Measurements from ENCODE around the gene KCNQ2.
"Not testable (repeated sequence)": the region's sequence is repeated elsewhere in the genome, so short reads cannot be mapped to it uniquely, and the experiment has no call there.

Gene KCNQ2

GRCh38 chr20:63488315-63489251 lies 16.1 kb upstream of the KCNQ2 start:
- DNase-seq, result no peak

- no peak for DNase-seq
Measured at GRCh38 chr20:63487781-63488241, 15.4 kb upstream of the KCNQ2 start.

GRCh38 chr20:63487116-63487764 lies 14.8 kb upstream of the KCNQ2 start:
- DNase-seq, result no peak

- DNase-seq, result no peak
Measured at GRCh38 chr20:63486300-63486855, 13.9 kb upstream of the KCNQ2 start.

GRCh38 chr20:63484651-63485403 lies 12.4 kb upstream of the KCNQ2 start:
- DNase-seq, result no peak

DNA sequence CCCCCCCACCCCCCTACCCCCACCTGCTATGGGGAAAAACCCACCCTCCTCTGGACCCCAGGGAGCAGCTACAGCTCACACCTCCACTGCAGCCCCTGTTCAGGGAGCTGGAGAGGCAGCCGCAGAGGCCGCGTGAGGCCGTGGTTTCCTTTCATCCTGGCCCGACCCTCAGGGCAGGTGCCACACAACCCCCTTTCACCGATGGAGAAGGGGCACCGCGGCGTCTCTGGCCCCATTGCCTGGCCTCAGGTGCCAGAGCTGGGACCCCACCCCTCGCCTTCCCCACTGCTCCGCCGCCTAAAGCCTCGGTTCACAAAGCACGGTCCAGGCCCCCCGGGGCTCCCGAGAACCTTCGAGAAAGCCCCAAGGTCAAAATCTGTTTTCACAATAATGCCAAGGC lies 11.8 kb upstream of the KCNQ2 start:
- DNase-seq, result no peak

DNA sequence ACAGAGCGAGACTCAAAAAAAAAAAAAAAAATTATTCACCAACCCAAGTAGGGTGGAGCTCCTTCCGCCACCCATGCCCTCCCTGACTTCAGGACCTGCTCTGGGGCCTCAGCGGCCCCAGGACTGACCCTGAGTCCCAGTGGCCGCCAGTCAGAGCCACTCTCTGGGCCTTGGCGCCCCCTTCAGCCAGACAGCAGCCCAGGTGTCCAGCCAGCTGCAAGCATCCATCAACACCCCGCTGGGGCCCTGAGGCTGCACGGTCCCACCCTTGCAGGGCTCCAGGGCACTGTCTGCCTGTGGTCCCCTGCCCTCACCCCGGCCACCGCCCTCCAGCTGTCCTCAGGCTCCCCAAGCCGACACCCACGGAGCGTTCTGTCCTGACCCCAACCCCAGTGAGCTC lies 11.4 kb upstream of the KCNQ2 start:
- DNase-seq, result no peak

GRCh38 chr20:63482021-63482587 lies 9.6 kb upstream of the KCNQ2 start:
- DNase-seq, result no peak

- no peak for DNase-seq
Measured at GRCh38 chr20:63481503-63481902, 9.0 kb upstream of the KCNQ2 start.

GRCh38 chr20:63479695-63480419 lies 7.4 kb upstream of the KCNQ2 start:
- not testable (repeated sequence) for DNase-seq

DNA sequence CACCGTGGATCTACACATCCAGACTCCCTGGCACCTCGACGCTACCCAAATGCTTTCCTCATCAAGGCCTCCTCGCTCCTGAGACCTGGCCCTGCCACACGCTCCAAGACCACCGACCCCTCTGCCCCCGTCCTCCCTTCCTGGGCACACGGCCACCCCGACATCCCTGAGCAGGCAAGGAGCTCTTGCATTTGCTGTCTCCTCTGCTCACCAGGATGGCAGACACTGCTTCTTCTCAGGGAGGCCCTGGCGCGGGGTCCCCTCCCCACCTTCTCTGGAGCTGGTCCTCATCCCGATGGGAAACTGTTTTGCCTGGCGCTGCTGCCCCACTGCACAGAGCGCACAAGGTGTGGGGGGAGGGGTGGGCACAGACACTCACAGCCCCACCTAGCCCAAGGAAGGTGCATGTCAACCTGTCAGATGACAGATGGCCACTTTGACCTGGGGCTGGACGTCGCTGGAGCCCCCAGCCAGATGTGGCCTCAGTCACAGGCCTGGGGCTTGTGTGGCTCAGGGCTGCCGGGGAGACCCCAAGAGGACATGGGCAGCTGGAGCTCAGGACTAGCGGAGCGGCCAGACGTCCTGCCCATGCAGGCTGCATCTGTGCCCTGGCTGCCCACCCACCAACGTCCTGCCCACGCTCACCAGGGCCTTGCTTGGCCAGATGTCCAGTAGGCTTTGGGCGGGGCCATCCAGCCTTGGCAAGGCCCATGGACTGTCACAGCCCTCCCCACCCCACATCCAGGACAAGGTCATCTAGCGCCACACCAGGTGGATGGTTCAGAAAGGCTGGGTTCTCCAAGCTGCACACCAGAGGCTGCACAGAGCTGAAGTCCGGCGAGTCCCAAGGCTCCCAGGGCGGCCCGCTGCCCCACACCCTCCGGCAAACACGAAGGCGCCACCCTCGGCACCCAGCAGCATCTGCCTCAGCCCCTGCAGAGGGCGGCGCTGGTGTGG lies 6.2 kb upstream of the KCNQ2 start:
- DNase-seq, result no peak

DNA sequence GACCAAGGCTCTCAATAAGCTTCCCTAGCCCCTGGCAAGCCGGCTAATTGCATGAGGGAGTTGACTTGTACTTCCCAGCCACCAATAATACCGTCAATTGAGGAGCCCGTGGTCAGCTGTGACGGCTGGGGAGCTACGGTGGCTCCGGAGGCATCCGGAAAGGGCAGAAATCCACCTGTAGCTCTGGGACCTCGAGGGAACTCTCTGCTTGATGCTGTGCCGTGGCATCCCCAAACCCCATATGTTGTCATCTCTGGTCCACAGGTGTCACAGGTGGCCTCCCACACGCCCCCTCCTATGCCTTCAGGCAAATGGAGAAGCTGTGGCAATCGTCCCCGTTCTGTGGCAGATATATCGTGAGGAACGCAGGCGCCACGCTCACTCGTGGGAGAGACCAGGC lies 5.5 kb upstream of the KCNQ2 start:
- DNase-seq, result no peak

DNA sequence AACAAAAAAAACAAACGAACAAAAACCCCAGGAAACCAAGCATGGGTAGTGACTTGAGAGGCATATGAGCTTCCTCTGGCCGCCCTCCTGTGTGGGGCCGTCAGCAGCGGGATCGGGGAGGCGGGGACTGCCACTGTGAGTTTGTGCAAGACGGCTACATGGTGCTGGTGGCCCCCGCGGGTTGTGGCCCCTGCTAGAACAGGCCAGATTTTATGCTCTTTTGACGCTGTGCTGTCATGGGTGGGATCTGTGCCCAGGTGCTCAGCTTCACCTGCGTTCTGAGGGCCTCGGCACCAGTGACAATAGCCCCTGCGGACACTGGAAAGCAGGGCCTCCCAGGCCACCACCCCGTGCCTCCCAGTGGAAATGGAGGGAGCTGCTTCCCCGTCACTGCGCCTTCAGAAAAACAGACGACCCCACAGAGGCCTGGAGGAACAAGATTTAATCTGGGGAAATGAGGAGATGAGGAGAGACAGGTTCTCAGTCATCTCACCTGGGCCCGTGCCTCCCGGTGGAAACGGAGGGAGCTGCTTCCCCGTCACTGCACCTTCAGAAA lies 4.7 kb upstream of the KCNQ2 start:
- no peak for DNase-seq

DNA sequence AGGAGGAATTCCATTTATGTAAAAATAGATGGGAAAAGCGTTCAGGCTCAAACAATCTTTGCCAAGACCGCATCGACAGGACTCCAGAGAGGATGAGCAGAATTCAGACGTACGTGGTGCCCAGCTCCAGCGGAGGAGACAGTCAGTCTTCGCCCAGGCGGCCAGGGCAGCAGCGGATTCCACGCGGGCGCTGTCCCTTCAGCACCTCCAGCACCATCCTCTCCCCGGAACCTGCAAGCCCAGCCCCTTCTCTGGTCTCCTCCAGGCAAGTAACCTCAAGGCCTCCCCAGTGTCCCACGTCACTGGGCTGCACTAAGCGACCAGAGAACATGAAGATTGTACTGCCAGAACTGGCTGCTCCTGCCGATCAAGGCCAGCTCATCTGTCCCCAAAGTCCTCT lies 2.8 kb upstream of the KCNQ2 start:
- DNase-seq, result peak; percentile 30

- no peak for DNase-seq
Measured at GRCh38 chr20:63473555-63474449, 1.3 kb upstream of the KCNQ2 start.

GRCh38 chr20:63472862-63473390 lies 471 bp upstream of the KCNQ2 start:
- no peak for DNase-seq

GRCh38 chr20:63471717-63471980 lies 806 bp downstream of the KCNQ2 start:
- DNase-seq, result no peak

DNA sequence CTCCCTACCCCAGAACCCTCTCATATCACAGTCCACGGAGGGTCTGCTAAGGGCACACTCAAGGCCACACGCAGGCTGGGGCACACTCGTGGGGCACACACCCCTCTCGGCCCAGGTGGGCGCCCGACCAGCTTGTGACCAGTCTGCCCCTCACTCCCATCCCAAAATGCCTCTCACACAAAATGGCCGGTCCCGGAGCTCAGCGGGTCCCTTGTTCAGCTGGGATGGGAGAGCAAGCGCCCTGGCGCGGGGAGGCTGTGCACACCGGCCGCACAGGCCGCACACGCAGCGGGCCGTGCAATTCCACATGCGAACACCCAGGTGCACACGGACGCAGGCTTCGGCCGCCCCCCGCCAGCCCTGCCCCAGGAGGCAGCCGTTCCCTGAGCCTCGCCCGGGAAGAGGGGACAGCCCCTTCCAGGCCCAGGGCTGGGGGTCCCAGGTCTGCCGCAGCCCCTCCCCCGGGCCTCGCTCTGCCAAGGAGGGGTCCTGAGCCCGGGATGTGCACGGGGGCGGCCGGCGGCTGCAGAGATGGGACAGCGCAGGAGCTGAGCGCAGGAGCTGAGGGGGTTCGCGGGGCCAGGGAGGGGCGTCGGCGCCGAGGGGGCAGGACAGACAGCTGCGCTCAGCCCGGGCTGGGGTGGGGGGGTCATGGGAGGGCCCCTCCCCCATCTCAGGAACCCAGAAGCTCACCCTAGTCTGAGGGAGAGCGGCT lies 1.3 kb downstream of the KCNQ2 start:
- no peak for DNase-seq

- DNase-seq, result no peak
Measured at GRCh38 chr20:63470410-63470809, 2.0 kb downstream of the KCNQ2 start.
